Measurements from ENCODE around the gene CDKAL1.

DNA sequence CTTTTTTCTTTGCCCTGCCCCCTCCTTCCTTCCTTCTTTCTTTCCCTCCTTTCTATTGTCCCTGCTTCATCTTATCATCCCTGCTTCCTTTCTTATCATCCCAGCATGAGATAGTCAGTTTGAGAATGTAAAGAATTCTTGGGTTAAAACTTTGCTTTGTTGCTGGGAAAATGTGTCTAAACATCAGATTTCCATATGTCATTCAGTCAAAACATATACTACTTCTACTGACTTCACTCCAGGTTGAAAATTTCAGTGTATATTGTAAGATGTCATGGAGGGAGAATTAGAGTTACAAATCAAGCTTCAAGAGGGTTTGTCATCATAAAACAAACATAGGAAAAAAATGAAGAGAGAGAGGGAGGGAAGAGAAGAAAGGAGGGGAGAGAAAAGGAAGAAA lies 700.9 kb downstream of the CDKAL1 start:
- TF ChIP-seq, protein P1, sequence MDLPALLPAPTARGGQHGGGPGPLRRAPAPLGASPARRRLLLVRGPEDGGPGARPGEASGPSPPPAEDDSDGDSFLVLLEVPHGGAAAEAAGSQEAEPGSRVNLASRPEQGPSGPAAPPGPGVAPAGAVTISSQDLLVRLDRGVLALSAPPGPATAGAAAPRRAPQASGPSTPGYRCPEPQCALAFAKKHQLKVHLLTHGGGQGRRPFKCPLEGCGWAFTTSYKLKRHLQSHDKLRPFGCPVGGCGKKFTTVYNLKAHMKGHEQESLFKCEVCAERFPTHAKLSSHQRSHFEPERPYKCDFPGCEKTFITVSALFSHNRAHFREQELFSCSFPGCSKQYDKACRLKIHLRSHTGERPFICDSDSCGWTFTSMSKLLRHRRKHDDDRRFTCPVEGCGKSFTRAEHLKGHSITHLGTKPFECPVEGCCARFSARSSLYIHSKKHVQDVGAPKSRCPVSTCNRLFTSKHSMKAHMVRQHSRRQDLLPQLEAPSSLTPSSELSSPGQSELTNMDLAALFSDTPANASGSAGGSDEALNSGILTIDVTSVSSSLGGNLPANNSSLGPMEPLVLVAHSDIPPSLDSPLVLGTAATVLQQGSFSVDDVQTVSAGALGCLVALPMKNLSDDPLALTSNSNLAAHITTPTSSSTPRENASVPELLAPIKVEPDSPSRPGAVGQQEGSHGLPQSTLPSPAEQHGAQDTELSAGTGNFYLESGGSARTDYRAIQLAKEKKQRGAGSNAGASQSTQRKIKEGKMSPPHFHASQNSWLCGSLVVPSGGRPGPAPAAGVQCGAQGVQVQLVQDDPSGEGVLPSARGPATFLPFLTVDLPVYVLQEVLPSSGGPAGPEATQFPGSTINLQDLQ (CRISPR knock-in tag; IDR thresholded peaks at IDR 0.05) = no peak
- TF ChIP-seq ESRRA (CRISPR knock-in tag; IDR thresholded peaks at IDR 0.05; ENCODE audit: low read depth) = no peak
- TF ChIP-seq, protein P2, sequence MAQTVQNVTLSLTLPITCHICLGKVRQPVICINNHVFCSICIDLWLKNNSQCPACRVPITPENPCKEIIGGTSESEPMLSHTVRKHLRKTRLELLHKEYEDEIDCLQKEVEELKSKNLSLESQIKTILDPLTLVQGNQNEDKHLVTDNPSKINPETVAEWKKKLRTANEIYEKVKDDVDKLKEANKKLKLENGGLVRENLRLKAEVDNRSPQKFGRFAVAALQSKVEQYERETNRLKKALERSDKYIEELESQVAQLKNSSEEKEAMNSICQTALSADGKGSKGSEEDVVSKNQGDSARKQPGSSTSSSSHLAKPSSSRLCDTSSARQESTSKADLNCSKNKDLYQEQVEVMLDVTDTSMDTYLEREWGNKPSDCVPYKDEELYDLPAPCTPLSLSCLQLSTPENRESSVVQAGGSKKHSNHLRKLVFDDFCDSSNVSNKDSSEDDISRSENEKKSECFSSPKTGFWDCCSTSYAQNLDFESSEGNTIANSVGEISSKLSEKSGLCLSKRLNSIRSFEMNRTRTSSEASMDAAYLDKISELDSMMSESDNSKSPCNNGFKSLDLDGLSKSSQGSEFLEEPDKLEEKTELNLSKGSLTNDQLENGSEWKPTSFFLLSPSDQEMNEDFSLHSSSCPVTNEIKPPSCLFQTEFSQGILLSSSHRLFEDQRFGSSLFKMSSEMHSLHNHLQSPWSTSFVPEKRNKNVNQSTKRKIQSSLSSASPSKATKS (CRISPR knock-in tag; IDR thresholded peaks at IDR 0.05) = no peak
